Renal cortex interstitium (tissue), 11 donors: Measurements from ENCODE around the gene PYHIN1. TPM values are rescaled to one million over a fixed set of nuclear protein-coding genes. Genes with fewer than 3 reads are reported as not detected.
"Not testable (repeated sequence)": the region's sequence is repeated elsewhere in the genome, so short reads cannot be mapped to it uniquely, and the experiment has no call there.

Source experiments
- DNase-seq, 11 donors: peaks; one replicate each; pipeline ENCODE4 v3.0.0-alpha.2; 2013; ENCODE audit warnings: low read depth in 9 of 11, low spot score in 4 of 11; ENCODE audit errors: extremely low read depth in 1 of 11
- polyA plus RNA-seq, 3 donors: library from polyadenylated mRNA; unstranded; fragments of 120-200 nt; gene quantifications; one replicate each; pipeline ENCODE4 v1.2.1, GENCODE V29; 2013; ENCODE audit not compliant: insufficient read length in 3 of 3

The PYHIN1 gene
- polyA plus RNA-seq, 3 donors = 0.13 to 0.20 (median 0.18) TPM

GRCh38 chr1:159009704-159010361 lies 78.5 kb downstream of the PYHIN1 start, which contains the start of gene IFI16:
TSS of gene IFI16 (plus strand) at chr1:159009907. CDS start at chr1:159014681, 4,774 bp downstream.
- peak in 6 of 11 donors; percentile 39 to 76 (median 58) for DNase-seq

- no peak for DNase-seq
These were observed 79.0 kb downstream of the PYHIN1 start for GRCh38 chr1:159010391-159010790.

GRCh38 chr1:159011001-159011400 lies 79.6 kb downstream of the PYHIN1 start:
- DNase-seq = not testable (repeated sequence)

- DNase-seq = no peak
These were observed 80.4 kb downstream of the PYHIN1 start for GRCh38 chr1:159011751-159012150.

GRCh38 chr1:159012495-159012894 lies 81.1 kb downstream of the PYHIN1 start:
- peak in 1 of 11 donors; percentile 9 for DNase-seq

GRCh38 chr1:159014003-159014571 lies 82.7 kb downstream of the PYHIN1 start:
- DNase-seq = no peak

GRCh38 chr1:159014851-159015250 lies 83.5 kb downstream of the PYHIN1 start:
- DNase-seq = no peak

GRCh38 chr1:159015440-159015909 lies 84.1 kb downstream of the PYHIN1 start:
- DNase-seq = peak in 1 of 11 donors; percentile 9

GRCh38 chr1:159023723-159024122 lies 92.4 kb downstream of the PYHIN1 start:
- no peak for DNase-seq

GRCh38 chr1:159025043-159025442 lies 93.7 kb downstream of the PYHIN1 start:
- DNase-seq = no peak

Other genes with a start within 250 kb of the PYHIN1 start
- 1 to 10 TPM; 1.1 to 2.8 (median 1.1) TPM for gene SPTA1, start 244.8 kb upstream of the PYHIN1 start, polyA plus RNA-seq
- not detected for gene OR6K2, start 230.9 kb upstream of the PYHIN1 start, polyA plus RNA-seq
- gene OR6K3, start 210.8 kb upstream of the PYHIN1 start, polyA plus RNA-seq = under 1 TPM in 2 of 3 donors, not detected in 1; 0.06 to 0.08 TPM
- gene OR6K6, start 176.8 kb upstream of the PYHIN1 start, polyA plus RNA-seq = not detected
- gene OR6N1, start 159.4 kb upstream of the PYHIN1 start, polyA plus RNA-seq = not detected
- not detected for gene OR6N2, start 150.3 kb upstream of the PYHIN1 start, polyA plus RNA-seq
- gene MNDA, start 100.2 kb upstream of the PYHIN1 start, polyA plus RNA-seq = 1 to 10 TPM; 3.5 to 5.8 (median 5.2) TPM
- gene IFI16, start 78.4 kb downstream of the PYHIN1 start, polyA plus RNA-seq = 10 to 100 TPM; 47.8 to 59.2 (median 49.3) TPM
- gene AIM2, start 145.2 kb downstream of the PYHIN1 start, polyA plus RNA-seq = under 1 TPM in 1 of 3 donors, not detected in 2; 0.32 TPM
- gene CADM3, start 240.1 kb downstream of the PYHIN1 start, polyA plus RNA-seq = under 1 TPM; 0.09 to 0.36 (median 0.21) TPM